HG02884 (cell line): ENCODE results near the gene FAM120B.
"Not testable (repeated sequence)": the region's sequence is repeated elsewhere in the genome, so short reads cannot be mapped to it uniquely, and the experiment has no call there.

Experiments
- ATAC-seq: cut with Tn5 transposase; IDR thresholded peaks from one replicate; pipeline ENCODE4 v1.9.1; 2021; ENCODE audit warnings: mild to moderate bottlenecking, moderate library complexity; ENCODE audit not compliant: unreplicated experiment

Gene FAM120B

DNA sequence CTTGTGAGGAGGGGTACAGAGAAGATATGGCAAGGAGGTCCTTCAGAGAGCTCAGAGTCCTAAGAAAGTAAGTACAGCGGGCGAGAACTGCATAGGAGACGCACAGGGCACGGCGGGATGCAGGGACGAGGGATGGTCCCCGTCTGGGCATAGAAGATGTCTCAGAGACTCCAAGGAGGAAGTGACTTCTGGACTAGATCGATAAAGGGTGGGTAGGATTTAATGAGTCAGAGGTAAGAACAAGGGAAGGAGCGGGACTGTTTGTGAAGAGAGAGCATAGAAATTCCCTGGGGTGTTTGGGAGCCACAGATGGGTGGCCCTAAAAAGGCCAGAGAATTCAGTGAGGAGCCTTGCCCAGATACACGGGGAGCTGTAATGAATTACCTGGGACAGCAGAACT lies 69.1 kb downstream of the FAM120B start:
- ATAC-seq = no peak

DNA sequence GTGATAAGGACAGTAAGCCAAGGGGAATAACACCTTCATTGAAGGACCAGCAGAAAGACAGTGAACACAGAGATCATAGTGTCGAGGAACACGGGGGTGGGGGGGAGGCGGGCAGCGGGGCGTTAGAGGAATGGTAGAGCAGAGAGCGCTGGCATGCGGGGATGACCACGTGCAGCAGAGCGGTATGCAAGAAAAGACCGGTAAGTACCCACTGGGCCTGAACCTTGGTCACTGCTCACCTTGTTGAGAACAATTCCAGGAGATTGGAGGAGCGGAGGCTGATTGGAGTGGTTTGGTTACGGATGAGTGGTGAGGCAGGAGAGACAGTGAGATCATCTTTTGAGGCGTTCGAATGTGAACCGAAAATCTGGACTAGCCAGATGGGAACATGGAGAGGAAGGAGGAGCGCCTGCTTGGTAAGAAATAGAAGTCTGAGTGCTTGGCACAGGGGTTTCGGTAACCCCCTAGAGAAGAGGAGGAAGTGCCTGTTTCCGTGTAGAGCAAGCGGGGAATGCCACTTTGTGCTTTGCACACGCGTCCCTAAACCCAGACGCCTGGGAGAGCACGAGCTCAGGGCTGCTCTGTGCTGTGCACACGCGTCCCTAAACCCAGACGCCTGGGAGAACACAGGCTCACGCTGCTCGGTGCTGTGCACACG lies 70.0 kb downstream of the FAM120B start:
- no peak for ATAC-seq

DNA sequence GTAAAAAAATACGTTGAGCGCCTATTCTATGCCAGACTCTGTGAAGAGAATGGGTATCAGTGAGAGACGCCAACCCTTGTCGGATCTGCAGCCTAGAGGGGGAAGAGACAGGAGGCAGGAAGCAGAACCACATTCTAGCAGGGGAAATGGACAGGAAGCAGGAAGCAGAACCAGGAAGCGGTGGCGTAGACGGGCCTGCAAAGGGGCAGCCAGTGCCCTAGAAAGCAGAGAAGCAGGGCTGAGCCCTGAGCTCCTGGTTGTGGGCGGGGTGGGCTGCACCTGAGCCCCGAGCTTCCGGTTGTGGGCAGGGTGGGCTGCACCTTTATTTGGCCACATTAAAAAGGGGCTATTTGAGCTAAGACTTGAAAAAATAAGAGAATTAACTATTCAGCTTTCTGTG lies 71.9 kb downstream of the FAM120B start:
- ATAC-seq = no peak

DNA sequence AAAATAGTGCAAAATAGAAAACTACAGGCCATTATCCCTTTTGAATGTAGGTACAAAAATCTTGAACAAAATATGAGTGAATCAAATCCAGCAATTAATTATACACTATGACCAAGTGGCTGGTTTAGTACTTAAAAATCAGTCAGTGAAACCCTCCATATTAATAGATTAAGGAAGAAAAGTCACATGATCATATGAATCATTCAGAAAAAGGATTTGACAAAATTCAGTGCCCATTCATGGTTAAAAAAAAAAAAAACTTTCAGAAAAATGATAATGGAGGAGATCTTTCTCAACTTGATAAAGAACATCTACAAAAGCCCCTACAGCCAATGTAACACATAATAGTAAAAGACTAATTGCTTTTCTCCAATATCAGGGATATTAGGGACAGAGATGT lies 75.0 kb downstream of the FAM120B start:
- no peak for ATAC-seq

DNA sequence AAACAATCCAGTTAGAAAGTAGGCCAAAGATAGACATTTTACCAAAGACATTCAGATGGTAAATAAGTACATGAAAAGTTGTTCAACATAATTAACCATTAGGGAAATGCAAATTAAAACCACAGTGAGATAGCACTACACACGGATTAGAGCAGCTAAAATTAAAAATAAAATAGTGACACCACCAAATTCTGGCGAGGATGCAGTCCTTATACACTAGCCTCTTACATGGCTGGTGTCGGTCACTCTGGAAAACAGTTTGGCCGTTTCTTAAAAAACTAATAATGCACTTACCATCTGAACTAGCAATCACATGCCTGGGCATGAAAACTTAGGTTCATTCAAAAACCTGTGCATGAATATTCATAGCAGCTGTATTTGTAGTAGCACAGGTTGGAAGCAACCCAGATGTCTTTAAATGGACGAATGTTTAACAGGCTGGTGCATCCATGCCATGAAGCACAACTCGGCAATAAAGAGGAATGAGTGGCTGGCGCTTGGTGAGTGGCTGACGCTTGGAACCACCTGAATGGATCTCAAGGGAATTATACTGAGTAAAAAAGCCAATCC lies 77.0 kb downstream of the FAM120B start:
- ATAC-seq = no peak

DNA sequence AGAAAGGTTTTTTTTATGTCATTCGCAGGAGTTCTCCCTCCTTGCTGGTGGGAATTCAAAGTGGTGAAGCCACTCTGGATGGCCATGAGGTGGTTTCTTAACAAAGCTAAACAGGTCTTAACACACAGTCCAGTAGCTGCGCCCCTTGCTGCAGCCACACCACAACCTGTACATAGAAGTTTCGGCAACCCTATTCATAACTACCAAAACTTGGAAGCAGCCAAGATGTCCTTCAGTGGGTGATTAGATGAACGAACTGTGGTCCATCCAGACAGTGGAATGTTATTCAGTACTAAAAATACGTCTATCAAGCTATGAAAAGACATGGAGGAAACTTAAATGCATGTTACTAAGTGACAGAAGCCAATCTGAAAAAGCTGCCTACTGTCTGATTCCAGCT lies 78.9 kb downstream of the FAM120B start:
- ATAC-seq = no peak

DNA sequence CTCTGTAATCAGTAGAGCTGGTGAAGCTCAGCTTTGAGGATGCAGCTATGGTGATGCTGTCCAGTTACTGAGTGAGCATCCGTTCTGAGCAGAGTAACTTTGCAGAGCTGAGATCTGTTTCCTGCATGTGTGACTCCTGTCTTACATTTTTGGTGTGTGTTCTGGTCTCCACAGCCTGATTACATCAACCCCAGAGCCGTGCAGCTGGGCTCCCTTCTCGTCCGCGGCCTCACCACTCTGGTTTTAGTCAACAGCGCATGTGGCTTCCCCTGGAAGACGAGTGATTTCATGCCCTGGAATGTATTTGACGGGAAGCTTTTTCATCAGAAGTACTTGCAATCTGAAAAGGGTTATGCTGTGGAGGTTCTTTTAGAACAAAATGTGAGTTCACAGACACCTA lies 81.6 kb downstream of the FAM120B start:
- ATAC-seq = no peak

DNA sequence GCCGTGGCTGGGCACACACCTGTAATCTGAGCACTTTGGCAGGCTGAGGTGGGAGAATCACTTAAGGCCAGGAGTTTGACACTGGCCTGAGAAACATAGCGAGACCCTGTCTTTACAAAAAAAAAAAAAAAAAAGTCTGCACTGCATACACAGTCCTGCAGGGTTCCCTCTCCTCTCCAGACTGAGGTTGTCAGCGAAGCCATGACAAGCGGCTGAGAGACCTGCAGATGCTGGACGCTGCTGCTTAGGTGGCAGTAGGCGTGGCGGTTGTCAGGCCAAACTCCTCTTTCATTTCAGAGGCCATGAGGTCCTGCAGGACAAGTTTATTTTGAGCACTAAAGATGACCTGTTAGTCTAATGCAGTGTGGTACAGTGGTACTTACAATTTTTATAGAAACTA lies 86.5 kb downstream of the FAM120B start:
- ATAC-seq = no peak

DNA sequence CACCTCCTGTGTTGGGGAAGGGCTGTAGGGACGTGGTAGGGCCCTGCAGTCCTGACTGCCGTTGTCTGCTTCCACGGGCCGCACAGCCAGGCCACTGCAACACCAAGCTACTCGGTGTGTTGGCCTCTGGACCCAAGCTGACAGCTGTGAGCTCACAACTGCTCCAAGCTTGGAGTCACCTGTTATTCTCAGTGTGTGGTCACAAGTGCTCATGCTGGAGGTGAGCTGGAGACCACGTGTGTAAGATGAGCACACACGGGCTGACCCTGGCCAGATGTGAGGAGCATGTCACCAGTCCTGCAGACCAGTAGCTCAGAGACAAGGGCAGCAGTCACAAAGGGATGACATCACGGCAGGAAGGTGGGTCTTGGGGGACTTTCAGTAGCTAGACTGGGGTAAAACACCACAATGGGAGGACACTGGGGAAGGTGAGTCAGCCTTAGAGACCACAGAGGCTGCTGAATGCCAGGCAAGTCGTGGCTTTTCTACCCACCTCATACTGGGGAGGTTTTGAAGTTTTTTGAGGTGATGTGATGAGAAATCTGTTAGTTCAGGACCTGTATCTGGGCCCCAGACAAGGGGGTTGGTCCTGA lies 87.3 kb downstream of the FAM120B start:
- no peak for ATAC-seq

DNA sequence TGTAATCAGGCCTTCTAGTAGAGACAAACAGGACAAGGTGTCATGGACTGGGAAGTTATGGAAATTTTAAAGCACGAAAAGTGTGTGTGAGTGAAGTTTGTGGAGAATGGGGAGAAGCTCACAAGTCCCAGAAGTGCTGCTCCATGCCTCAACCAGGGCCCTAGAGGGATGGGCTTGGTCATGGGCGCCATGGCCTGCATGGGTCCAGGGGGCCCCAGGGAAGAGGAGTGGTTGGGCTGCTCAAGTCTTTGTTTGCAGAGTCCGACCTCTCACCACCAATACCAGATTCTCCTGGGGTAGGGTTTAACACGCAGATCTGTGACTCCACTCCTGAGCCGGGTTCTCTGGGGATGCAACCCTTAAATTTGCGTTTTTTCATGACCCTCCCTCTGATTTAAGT lies 88.4 kb downstream of the FAM120B start:
- no peak for ATAC-seq

DNA sequence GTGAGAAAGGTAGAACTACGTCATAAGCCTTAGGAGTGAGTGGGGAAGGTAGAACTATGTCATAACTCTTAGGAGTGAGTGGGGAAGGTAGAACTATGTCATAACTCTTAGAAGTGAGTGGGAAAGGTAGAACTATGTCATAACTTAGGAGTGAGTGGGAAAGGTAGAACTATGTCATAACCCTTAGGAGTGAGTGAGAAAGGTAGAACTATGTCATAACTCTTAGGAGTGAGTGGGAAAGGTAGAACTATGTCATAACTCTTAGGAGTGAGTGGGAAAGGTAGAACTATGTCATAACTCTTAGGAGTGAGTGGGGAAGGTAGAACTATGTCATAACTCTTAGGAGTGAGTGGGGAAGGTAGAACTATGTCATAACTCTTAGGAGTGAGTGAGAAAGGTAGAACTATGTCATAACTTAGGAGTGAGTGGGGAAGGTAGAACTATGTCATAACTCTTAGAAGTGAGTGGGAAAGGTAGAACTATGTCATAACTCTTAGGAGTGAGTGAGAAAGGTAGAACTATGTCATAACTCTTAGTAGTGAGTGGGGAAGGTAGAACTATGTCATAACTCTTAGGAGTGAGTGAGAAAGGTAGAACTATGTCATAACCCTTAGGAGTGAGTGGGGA lies 92.3 kb downstream of the FAM120B start:
- not testable (repeated sequence) for ATAC-seq

DNA sequence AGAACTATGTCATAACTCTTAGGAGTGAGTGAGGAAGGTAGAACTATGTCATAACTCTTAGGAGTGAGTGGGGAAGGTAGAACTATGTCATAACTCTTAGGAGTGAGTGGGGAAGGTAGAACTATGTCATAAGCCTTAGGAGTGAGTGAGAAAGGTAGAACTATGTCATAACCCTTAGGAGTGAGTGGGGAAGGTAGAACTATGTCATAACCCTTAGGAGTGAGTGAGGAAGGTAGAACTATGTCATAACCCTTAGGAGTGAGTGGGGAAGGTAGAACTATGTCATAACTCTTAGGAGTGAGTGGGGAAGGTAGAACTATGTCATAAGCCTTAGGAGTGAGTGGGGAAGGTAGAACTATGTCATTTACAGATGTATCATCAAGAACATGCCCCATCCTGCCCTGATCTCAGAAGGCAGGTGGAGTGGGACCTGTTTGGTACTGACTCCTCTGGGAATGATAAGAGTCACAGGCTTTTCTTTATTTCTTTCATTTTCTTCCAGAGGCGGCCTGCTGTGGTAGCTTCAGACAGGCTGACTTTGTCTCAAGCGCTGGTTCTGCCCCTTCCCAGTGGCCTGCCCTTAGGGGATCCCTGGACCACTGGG lies 93.5 kb downstream of the FAM120B start:
- not testable (repeated sequence) for ATAC-seq

DNA sequence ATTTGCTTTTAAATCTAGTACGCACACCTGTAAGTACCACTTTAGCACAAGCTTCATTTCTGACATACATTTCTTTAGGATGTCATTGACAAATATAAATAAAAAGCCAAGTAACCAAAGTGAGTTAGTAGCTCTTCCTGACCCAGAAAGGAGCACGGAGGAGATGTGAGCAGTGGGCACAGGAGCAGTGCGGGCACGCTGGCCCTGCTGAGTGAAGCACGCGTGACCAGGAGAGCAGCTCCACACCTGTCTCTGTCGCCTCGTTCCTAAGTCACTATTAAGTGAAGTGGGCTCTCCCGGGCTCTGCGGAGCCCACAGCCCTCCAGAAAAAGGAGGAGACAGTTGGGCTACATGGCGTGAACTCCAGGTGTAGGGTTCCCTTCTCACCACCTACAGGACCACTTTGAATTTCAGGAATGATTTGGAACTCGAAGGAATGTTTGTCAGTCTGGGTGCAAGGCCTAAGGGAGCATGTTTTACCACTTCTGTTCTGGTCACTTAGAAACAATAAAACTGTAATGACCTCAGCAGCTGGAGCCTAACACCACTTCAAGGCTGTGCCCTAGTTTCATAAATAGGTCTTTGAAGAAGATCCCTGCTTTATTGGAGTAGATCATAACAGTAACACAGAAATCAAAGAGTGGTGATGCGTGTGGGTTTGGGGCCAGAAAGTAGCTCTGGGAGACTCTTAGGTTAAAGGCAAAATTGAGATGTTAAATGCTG lies 95.9 kb downstream of the FAM120B start:
- ATAC-seq = no peak

DNA sequence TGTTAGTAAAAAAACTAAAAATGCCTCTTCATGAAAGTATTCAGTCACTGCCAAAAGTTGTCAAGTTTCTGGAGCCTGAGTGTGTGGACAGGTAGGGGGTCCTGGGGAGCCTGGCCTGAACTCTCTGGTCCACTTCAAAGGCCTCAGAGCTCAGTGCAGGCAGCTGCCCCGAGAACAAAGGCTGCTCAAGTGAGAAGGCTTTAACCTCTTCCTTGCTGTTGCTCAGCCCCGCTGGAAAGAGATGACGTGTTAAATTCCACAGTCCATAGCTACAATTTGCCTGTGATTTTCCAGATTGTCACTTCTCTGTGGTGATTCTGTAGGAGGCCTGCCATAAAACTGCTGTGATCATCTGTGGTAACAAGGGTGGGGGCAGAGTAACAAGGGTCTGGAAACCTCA lies 96.9 kb downstream of the FAM120B start:
- no peak for ATAC-seq

DNA sequence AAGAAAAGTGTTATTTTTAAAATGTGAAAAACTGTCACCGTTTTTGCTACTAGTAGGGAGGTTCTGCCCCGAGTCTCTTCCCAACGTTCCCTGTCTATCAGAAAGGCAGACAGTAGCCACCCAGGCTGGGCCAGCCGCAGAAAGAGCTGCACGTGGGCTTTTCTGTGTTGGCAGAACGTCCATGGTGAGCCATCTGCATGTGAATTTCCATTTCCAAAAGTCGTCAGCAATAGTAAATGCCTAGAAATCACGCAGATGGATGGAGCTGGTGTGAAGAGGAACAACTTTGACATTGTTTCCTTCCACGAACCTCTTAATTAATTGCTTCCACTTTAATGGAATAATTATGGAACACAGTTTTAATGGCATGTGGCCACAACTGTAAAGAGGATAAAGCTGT lies 97.5 kb downstream of the FAM120B start:
- no peak for ATAC-seq

DNA sequence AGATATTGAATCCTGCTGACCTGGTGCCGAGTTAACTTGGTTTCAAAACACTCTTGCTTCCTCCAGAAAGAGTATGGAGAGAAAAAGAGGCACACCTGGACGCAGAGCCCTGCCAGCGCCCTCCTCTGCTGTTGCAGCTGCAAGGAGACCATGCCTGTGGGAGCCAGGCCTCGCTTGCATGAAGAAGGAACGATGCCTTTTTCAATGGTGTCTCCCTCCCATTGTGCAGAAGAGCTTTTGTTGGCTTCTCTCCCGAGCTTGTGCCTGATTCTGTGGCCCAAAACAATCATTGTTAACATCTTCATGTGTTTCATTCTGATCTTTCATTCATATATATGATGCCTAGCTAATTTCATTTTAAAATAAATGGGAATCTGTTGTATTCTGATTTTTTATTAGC lies 98.1 kb downstream of the FAM120B start:
- ATAC-seq = no peak

DNA sequence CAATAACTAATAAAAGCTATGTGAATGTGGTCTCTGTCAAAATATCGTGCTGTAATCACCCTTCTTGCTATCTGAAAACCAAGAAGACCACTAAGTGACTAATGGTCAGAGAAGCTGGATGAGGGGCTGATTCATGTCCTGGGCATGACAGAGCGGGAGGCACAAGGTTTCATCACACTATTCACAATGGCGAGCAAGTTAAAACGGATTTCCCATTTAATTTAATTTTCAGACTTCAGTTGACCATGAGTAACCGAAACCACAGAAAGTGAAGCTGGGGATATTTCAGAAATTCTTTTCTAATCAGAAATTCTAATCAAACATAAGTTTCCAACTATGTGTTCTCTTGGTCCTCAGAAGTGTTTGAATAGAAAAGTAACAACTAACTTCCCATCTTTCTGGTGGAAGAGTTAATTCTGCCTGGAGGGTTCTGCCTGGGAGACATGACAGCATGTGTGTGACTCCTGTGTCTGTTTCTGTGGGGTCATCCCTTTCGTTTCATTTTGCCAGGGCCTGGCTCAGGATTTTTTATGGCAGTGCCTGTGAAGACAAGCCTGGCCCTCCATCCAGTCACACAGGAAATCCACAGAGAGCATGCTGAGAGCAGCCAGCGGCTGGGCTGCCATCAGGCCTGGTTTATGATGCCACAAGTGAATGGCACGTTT lies 98.9 kb downstream of the FAM120B start:
- no peak for ATAC-seq

DNA sequence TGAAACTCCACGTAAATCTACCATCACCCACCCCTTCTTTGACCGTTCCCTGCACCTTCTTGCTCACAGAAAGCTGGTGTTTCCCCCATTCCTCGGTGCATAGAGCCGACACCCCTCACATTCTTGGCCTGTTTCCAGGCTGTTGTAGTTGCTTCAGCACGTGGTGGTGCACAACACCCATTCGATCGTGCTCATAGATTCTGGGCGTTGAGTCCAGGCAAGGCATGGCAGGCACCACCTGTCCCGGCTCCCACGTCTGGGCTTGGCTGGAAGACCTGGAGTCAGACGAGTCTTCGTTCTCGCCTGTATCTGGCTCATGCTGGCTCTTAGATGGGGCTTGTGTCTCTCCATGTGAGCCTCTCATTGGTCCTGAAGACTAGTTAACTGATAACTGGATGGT lies 100.6 kb downstream of the FAM120B start:
- no peak for ATAC-seq

DNA sequence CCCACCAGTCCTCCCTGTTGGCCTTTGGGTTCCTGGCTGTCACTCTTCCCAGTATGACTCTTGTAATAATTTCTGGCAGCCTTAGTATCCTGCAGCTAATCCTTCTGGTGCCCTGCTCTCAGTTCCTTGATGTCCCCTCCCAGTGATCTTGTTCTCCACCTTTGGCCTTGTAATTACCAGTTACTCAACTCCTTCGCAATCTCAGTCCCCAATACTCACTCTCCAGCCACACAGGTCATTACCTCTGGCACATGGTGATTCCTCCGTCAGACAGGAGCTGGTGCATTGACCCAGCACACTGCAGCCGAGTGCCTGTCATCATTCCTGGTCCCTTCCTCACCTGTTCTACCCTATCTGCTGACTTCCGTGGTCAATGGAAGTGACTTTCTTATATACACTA lies 101.4 kb downstream of the FAM120B start:
- no peak for ATAC-seq

DNA sequence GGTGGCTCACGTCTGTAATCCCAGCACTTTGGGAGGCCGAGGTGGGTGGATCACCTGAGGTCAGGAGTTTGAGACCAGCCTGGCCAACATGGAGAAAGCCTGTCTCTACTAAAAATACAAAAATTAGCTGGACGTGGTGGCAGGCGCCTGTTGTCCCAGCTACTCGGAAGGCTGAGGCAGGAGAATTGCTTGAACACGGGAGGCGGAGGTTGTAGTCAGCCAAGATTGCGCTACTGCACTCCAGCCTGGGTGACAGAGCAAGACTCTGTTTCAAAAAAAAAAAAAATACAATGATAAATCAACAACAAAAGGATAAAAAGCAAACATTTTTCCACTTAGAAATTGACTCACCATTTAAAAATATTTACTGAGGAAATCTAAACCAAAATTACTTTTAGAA lies 103.2 kb downstream of the FAM120B start:
- not testable (repeated sequence) for ATAC-seq

DNA sequence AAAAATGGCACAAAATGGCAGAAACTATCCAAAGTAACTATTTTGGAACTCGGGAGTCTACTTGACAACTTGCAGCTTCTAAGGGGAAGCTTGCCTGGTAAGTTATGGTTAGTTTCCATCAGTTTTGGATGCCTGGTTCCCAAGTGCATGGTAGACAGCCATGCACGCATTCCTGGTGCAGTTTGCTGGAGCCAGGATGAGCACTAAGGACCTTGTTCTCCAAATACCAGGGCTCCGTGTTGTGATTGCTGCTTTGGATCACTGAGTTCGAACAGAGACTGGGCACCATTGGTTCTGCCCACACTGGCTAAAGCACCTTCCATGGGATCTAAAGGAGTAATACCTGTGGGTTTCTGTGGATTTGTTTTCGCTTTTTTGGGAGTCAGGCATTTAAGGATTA lies 103.7 kb downstream of the FAM120B start:
- ATAC-seq = no peak
